ACC112 (cell line): ENCODE results near the gene SUGCT.
"Not testable (repeated sequence)": the region's sequence is repeated elsewhere in the genome, so short reads cannot be mapped to it uniquely, and the experiment has no call there.

Experiments
- H2AFZ ChIP-seq: fragments of 200-600 bp; sonication (generic); one replicate; pipeline ENCODE4 v1.6.0; 2017; ENCODE audit warnings: antibody characterized with exemption, low read length; ENCODE audit not compliant: unreplicated experiment
- H3K27ac ChIP-seq: fragments of 200-600 bp; sonication (generic); 2 replicates; pipeline ENCODE4 v1.5.1; 2014; ENCODE audit warnings: low read depth, mild to moderate bottlenecking, antibody characterized with exemption, low read length, moderate library complexity
- H3K27me3 ChIP-seq: fragments of 200-600 bp; sonication (generic); 2 replicates; pipeline ENCODE4 v1.6.1; 2014; ENCODE audit warnings: mild to moderate bottlenecking, antibody characterized with exemption, low read length, moderate library complexity, mixed read lengths; ENCODE audit not compliant: insufficient read depth
- H3K36me3 ChIP-seq: fragments of 200-600 bp; sonication (generic); 2 replicates; pipeline ENCODE4 v1.6.1; 2016; ENCODE audit warnings: mild to moderate bottlenecking, antibody characterized with exemption, low read length, moderate library complexity, mixed read lengths; ENCODE audit not compliant: insufficient read depth
- H3K4me1 ChIP-seq: fragments of 200-600 bp; sonication (generic); one replicate; pipeline ENCODE4 v1.6.1; 2016; ENCODE audit warnings: low read length, mixed read lengths; ENCODE audit not compliant: insufficient read depth, unreplicated experiment, control insufficient read depth
- H3K4me3 ChIP-seq: fragments of 200-600 bp; sonication (generic); 2 replicates; pipeline ENCODE4 v1.5.1; 2014; ENCODE audit warnings: mild to moderate bottlenecking, low read depth, low read length
- H3K79me2 ChIP-seq: fragments of 200-600 bp; sonication (generic); one replicate; pipeline ENCODE4 v1.6.0; 2016; ENCODE audit warnings: low read length; ENCODE audit not compliant: control insufficient read depth, unreplicated experiment, insufficient read depth

SUGCT gene

GRCh38 chr7:40400525-40400924 is 265.7 kb downstream of the SUGCT start:
- Histone ChIP-seq H3K27me3 (no peaks in the 10 kb centered on the region), H2AFZ (no peak overlapping the region), H3K4me3 (no peak overlapping the region), H3K27ac (no peak overlapping the region), H3K36me3 (no peaks in the 10 kb centered on the region), H3K79me2 (no peaks in the 10 kb centered on the region), H3K4me1 (no peaks in the 10 kb centered on the region)

- Histone ChIP-seq H3K27me3 (no peaks in the 10 kb centered on the region), H2AFZ (no peak overlapping the region), H3K4me3 (no peak overlapping the region), H3K79me2 (no peaks in the 10 kb centered on the region), H3K36me3 (no peaks in the 10 kb centered on the region), H3K4me1 (no peaks in the 10 kb centered on the region), H3K27ac (no peak overlapping the region)
Measured at GRCh38 chr7:40401406-40401805, 266.6 kb downstream of the SUGCT start.

GRCh38 chr7:40402661-40403060 is 267.9 kb downstream of the SUGCT start:
- Histone ChIP-seq H3K79me2 (no peaks in the 10 kb centered on the region), H3K36me3 (no peaks in the 10 kb centered on the region), H3K4me1 (no peaks in the 10 kb centered on the region), H3K4me3 (no peak overlapping the region), H2AFZ (no peak overlapping the region), H3K27ac (no peak overlapping the region), H3K27me3 (no peaks in the 10 kb centered on the region)

GRCh38 chr7:40403703-40404476 is 269.1 kb downstream of the SUGCT start:
- H3K79me2 ChIP-seq: no peaks in the 10 kb centered on the region
- H2AFZ ChIP-seq: no peak overlapping the region

GRCh38 chr7:40405991-40406390 is 271.2 kb downstream of the SUGCT start:
- H3K4me1 ChIP-seq: no peaks in the 10 kb centered on the region
- no peak overlapping the region for H3K27ac ChIP-seq
- H3K4me3 ChIP-seq: no peak overlapping the region
- H3K36me3 ChIP-seq: no peaks in the 10 kb centered on the region
- H2AFZ ChIP-seq: no peak overlapping the region
- H3K79me2 ChIP-seq: no peaks in the 10 kb centered on the region
- H3K27me3 ChIP-seq: no peaks in the 10 kb centered on the region

More at GRCh38 chr7:40403703-40404476, 269.1 kb downstream of the SUGCT start:
- H3K27me3 ChIP-seq: no peaks in the 10 kb centered on the region
- H3K4me1 ChIP-seq: no peaks in the 10 kb centered on the region
- H3K27ac ChIP-seq: no peak overlapping the region
- H3K4me3 ChIP-seq: no peak overlapping the region
- H3K36me3 ChIP-seq: no peaks in the 10 kb centered on the region

- Histone ChIP-seq H3K4me1 (no peaks in the 10 kb centered on the region), H2AFZ (no peak overlapping the region), H3K36me3 (no peaks in the 10 kb centered on the region), H3K27me3 (no peaks in the 10 kb centered on the region), H3K27ac (no peak overlapping the region), H3K4me3 (no peak overlapping the region), H3K79me2 (no peaks in the 10 kb centered on the region)
Measured at GRCh38 chr7:40412323-40412722, 277.5 kb downstream of the SUGCT start.

- H2AFZ ChIP-seq, H3K4me3 ChIP-seq, H3K4me1 ChIP-seq, H3K79me2 ChIP-seq, H3K27ac ChIP-seq, H3K36me3 ChIP-seq, H3K27me3 ChIP-seq: not testable (repeated sequence)
Measured at GRCh38 chr7:40414704-40415103, 279.9 kb downstream of the SUGCT start.

GRCh38 chr7:40418448-40418847 is 283.6 kb downstream of the SUGCT start:
- H3K79me2 ChIP-seq: no peaks in the 10 kb centered on the region
- no peak overlapping the region for H3K4me3 ChIP-seq
- H3K27me3 ChIP-seq: no peaks in the 10 kb centered on the region
- H3K4me1 ChIP-seq: no peaks in the 10 kb centered on the region
- H2AFZ ChIP-seq: no peak overlapping the region
- no peak overlapping the region for H3K27ac ChIP-seq
- H3K36me3 ChIP-seq: no peaks in the 10 kb centered on the region

GRCh38 chr7:40418983-40419382 is 284.2 kb downstream of the SUGCT start:
- H3K36me3 ChIP-seq: no peaks in the 10 kb centered on the region
- H2AFZ ChIP-seq: no peak overlapping the region
- no peak overlapping the region for H3K4me3 ChIP-seq
- no peaks in the 10 kb centered on the region for H3K27me3 ChIP-seq
- no peak overlapping the region for H3K27ac ChIP-seq
- H3K79me2 ChIP-seq: no peaks in the 10 kb centered on the region
- no peaks in the 10 kb centered on the region for H3K4me1 ChIP-seq

- Histone ChIP-seq H3K4me3 (no peak overlapping the region), H3K27ac (no peak overlapping the region)
Measured at GRCh38 chr7:40419806-40420205, 285.0 kb downstream of the SUGCT start.

GRCh38 chr7:40421433-40421832 is 286.6 kb downstream of the SUGCT start:
- H3K4me1 ChIP-seq: no peaks in the 10 kb centered on the region
- no peak overlapping the region for H3K27ac ChIP-seq
- H2AFZ ChIP-seq: no peak overlapping the region
- H3K79me2 ChIP-seq: no peaks in the 10 kb centered on the region
- no peaks in the 10 kb centered on the region for H3K36me3 ChIP-seq
- H3K4me3 ChIP-seq: no peak overlapping the region
- no peaks in the 10 kb centered on the region for H3K27me3 ChIP-seq

More at GRCh38 chr7:40419806-40420205, 285.0 kb downstream of the SUGCT start:
- Histone ChIP-seq H3K27me3 (no peaks in the 10 kb centered on the region), H3K36me3 (no peaks in the 10 kb centered on the region), H2AFZ (no peak overlapping the region), H3K4me1 (no peaks in the 10 kb centered on the region), H3K79me2 (no peaks in the 10 kb centered on the region)
